ENCODE measurements around the gene ATAD1. TPM values are rescaled to one million over a fixed set of nuclear protein-coding genes. Genes with fewer than 3 reads are reported as not detected.

ATAD1 gene
- total RNA-seq, 1 donor from 2014 or later: 71.0 TPM

GRCh38 chr10:87862679-87863052, 44.6 kb upstream of the ATAD1 start:
- H3K4me2 ChIP-seq (ENCODE audit: low read length): peak overlapping the region; percentile 100
- peaks cover 39% of the 10 kb centered on the region for H3K79me2 ChIP-seq (ENCODE audit: insufficient read depth, low read length)
- Mint-ChIP-seq H3K27me3 (ENCODE audit: low read depth, unreplicated experiment) (no peaks in the 10 kb centered on the region), H3K4me3 (ENCODE audit: unreplicated experiment) (peak overlapping the region; percentile 99), H3K9me3 (ENCODE audit: unreplicated experiment) (no peaks in the 10 kb centered on the region), H3K4me1 (ENCODE audit: low read depth, unreplicated experiment) (peaks cover 11% of the 10 kb centered on the region), H3K27ac (ENCODE audit: unreplicated experiment) (peak overlapping the region; percentile 99), H3K36me3 (ENCODE audit: low read depth, unreplicated experiment) (no peaks in the 10 kb centered on the region)
- H3K4me3 ChIP-seq (ENCODE audit: insufficient read depth, low read depth, low read length): peak overlapping the region; percentile 97
- H2AFZ ChIP-seq (ENCODE audit: low read depth, low read length): peak overlapping the region; percentile 98
- peak overlapping the region; percentile 77 for H3K27ac ChIP-seq (ENCODE audit: low read depth, low read length)
- FAIRE-seq (no peak), DNase-seq (ENCODE audit: low read depth) (no peak)
- no peaks in the 10 kb centered on the region for H3K9me3 ChIP-seq (ENCODE audit: insufficient read depth, low read depth, low read length)
- H3K36me3 ChIP-seq (ENCODE audit: insufficient read depth, low read length): no peaks in the 10 kb centered on the region
- H4K20me1 ChIP-seq (ENCODE audit: insufficient read depth, low read length): peaks cover 34% of the 10 kb centered on the region
- TF ChIP-seq CTCF (IDR thresholded peaks at IDR 0.05; ENCODE audit: insufficient read depth, low read depth, low read length) (no peak), EZH2 (IDR thresholded peaks at IDR 0.05; ENCODE audit: insufficient read depth, low read length) (no peak)
- H3K9ac ChIP-seq (ENCODE audit: low read length): peak overlapping the region; percentile 94
- peaks cover 9% of the 10 kb centered on the region for H3K4me1 ChIP-seq (ENCODE audit: insufficient read depth, low read length)
- no peaks in the 10 kb centered on the region for H3K27me3 ChIP-seq (ENCODE audit: insufficient read depth, low read length)

GRCh38 chr10:87861953-87862678, 44.1 kb upstream of the ATAD1 start:
- peaks cover 11% of the 10 kb centered on the region for H3K4me1 Mint-ChIP-seq (ENCODE audit: low read depth, unreplicated experiment)
- Histone ChIP-seq H3K9me3 (ENCODE audit: insufficient read depth, low read depth, low read length) (no peaks in the 10 kb centered on the region), H3K4me2 (ENCODE audit: low read length) (peak overlapping the region; percentile 100), H3K9ac (ENCODE audit: low read length) (peak overlapping the region; percentile 94), H3K4me3 (ENCODE audit: insufficient read depth, low read depth, low read length) (peak overlapping the region; percentile 97), H3K27ac (ENCODE audit: low read depth, low read length) (peak overlapping the region; percentile 77), H3K36me3 (ENCODE audit: insufficient read depth, low read length) (no peaks in the 10 kb centered on the region), H3K27me3 (ENCODE audit: insufficient read depth, low read length) (no peaks in the 10 kb centered on the region), H3K4me1 (ENCODE audit: insufficient read depth, low read length) (peaks cover 9% of the 10 kb centered on the region), H2AFZ (ENCODE audit: low read depth, low read length) (peak overlapping the region; percentile 98), H4K20me1 (ENCODE audit: insufficient read depth, low read length) (peaks cover 30% of the 10 kb centered on the region), H3K79me2 (ENCODE audit: insufficient read depth, low read length) (peaks cover 33% of the 10 kb centered on the region)
- no peak for TF ChIP-seq CTCF (IDR thresholded peaks at IDR 0.05; ENCODE audit: insufficient read depth, low read depth, low read length)
- no peak for TF ChIP-seq EZH2 (IDR thresholded peaks at IDR 0.05; ENCODE audit: insufficient read depth, low read length)
- peak overlapping the region; percentile 99 for H3K27ac Mint-ChIP-seq (ENCODE audit: unreplicated experiment)
- no peaks in the 10 kb centered on the region for H3K9me3 Mint-ChIP-seq (ENCODE audit: unreplicated experiment)
- peak overlapping the region; percentile 99 for H3K4me3 Mint-ChIP-seq (ENCODE audit: unreplicated experiment)
- FAIRE-seq (no peak), DNase-seq (ENCODE audit: low read depth) (peak; percentile 98)
- H3K36me3 Mint-ChIP-seq (ENCODE audit: low read depth, unreplicated experiment): no peaks in the 10 kb centered on the region
- H3K27me3 Mint-ChIP-seq (ENCODE audit: low read depth, unreplicated experiment): no peaks in the 10 kb centered on the region

- no peak for FAIRE-seq
- no peaks in the 10 kb centered on the region for H3K27me3 ChIP-seq (ENCODE audit: insufficient read depth, low read length)
- H2AFZ ChIP-seq (ENCODE audit: low read depth, low read length): peak overlapping the region; percentile 98
These were observed 43.5 kb upstream of the ATAD1 start for GRCh38 chr10:87861566-87861952.

More at GRCh38 chr10:87861566-87861952, 43.5 kb upstream of the ATAD1 start:
- peak overlapping the region; percentile 94 for H3K9ac ChIP-seq (ENCODE audit: low read length)
- H3K4me2 ChIP-seq (ENCODE audit: low read length): peak overlapping the region; percentile 100
- H3K27me3 Mint-ChIP-seq (ENCODE audit: low read depth, unreplicated experiment): no peaks in the 10 kb centered on the region
- peak overlapping the region; percentile 97 for H3K4me3 ChIP-seq (ENCODE audit: insufficient read depth, low read depth, low read length)
- H3K4me1 Mint-ChIP-seq (ENCODE audit: low read depth, unreplicated experiment): peaks cover 11% of the 10 kb centered on the region
- H3K36me3 Mint-ChIP-seq (ENCODE audit: low read depth, unreplicated experiment): no peaks in the 10 kb centered on the region
- H3K79me2 ChIP-seq (ENCODE audit: insufficient read depth, low read length): peaks cover 28% of the 10 kb centered on the region
- no peaks in the 10 kb centered on the region for H3K9me3 ChIP-seq (ENCODE audit: insufficient read depth, low read depth, low read length)
- H3K27ac Mint-ChIP-seq (ENCODE audit: unreplicated experiment): peak overlapping the region; percentile 73
- peak overlapping the region; percentile 99 for H3K4me3 Mint-ChIP-seq (ENCODE audit: unreplicated experiment)
- peaks cover 9% of the 10 kb centered on the region for H3K4me1 ChIP-seq (ENCODE audit: insufficient read depth, low read length)
- H3K27ac ChIP-seq (ENCODE audit: low read depth, low read length): peak overlapping the region; percentile 77
- H3K9me3 Mint-ChIP-seq (ENCODE audit: unreplicated experiment): no peaks in the 10 kb centered on the region
- H3K36me3 ChIP-seq (ENCODE audit: insufficient read depth, low read length): no peaks in the 10 kb centered on the region
- TF ChIP-seq EZH2 (IDR thresholded peaks at IDR 0.05; ENCODE audit: insufficient read depth, low read length) (no peak), CTCF (IDR thresholded peaks at IDR 0.05; ENCODE audit: insufficient read depth, low read depth, low read length) (no peak)
- DNase-seq (ENCODE audit: low read depth): peak; percentile 84
- H4K20me1 ChIP-seq (ENCODE audit: insufficient read depth, low read length): peaks cover 24% of the 10 kb centered on the region

Measured in astrocyte (in vitro differentiated cells and primary cell).